NCI-H1694 treated with DMSO at 0.1 percent for 48 hours (cell line): ENCODE measurements around the gene RAI14.
"Not testable (repeated sequence)": the region's sequence is repeated elsewhere in the genome, so short reads cannot be mapped to it uniquely, and the experiment has no call there.

Experiments
- DNase-seq: peaks from one replicate; lab custom pipeline; 2025; lab: John Stamatoyannopoulos, UW

Gene RAI14

DNA sequence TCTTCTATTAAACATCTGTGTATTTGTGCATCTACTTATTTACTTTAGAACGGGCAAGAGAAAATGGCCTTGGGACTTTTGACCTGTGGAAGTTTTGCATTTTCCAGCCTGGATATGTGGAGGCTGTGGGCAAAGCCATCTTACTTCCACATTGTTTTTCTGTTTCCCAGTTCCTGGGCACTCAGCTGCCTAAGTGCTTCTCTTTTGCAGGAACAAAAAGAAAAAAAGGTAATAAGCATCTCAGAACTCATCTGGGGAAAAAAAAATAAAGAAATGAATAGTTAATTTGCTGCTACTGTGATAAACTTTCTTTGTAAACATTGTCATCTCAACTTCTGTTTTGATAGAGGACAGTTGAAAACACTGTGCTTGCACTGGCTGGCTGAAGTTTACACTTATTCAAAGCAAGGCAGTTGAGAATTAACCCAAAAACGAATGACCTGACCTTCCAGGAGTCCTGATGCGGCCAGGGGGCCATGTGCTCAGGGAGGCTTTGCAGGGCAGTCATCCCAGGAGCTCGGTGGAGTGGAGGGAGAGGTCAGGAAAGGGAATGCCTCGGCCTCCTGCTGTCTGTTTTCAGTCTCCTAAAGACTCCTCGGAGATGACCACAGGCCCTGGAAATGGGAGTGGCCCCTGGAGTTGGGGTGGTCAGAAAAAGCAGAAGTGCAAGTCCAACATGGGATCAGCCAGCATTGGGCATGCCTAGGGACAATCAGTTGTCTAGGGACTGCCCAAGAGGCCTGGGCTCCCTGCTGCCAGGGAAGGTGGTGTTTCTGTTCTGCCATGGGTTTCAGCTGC lies 75.5 kb downstream of the RAI14 start:
- DNase-seq, result no peak

DNA sequence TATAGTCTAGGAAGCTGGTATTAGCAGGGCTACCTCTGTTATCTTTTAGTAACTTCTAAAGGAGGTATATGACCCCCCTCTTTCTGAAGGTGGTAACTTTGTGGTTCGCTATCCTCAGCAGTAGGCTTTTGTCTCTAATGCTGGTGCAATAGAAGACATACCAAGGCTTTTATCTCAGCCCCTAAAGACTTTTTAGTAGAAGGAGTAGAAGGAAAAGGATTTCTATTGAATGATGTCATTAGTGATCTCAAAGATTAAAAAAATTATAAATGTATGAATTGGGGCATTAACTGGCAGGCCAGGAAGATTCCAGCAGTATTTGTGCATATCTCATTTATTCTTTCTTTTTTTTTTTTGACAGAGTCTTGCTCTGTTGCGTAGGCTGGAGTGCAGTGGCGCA lies 78.2 kb downstream of the RAI14 start:
- DNase-seq, result no peak

- DNase-seq, result no peak
Observed at GRCh38 chr5:34735491-34736426, 79.6 kb downstream of the RAI14 start.

DNA sequence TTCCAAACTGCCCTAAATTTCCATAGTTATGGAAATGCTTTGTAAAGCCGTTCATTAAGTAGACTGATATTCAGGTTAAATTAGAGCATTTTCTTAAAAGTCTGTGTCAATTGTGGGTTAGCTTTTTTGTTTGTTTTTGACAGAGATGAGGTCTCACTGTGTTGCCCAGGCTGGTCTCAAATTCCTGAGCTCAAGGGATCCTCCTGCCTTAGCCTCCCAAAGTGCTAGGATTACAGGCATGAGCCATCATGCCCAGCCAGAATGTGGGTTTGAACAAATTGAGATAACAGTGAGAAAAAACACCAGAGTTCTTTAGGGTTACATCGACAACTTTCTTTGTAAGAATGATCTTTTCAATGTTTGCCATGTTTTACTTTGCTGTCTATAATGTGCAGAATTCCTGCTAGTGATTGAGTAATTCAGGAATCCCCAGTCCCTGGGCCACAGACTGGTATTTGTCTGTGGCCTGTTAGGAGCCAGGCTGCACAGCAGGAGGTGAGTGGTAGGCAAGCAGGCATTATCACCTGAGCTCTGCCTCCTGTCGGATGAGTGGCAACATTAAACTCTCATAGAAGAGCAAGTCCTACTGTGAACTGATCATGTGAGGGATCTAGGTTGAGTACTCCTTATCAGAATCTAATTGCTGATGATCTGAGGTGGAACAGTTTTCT lies 80.5 kb downstream of the RAI14 start:
- no peak for DNase-seq

- DNase-seq, result no peak
Observed at GRCh38 chr5:34737731-34738130, 81.6 kb downstream of the RAI14 start.

GRCh38 chr5:34738381-34738780 lies 82.3 kb downstream of the RAI14 start:
- no peak for DNase-seq

DNA sequence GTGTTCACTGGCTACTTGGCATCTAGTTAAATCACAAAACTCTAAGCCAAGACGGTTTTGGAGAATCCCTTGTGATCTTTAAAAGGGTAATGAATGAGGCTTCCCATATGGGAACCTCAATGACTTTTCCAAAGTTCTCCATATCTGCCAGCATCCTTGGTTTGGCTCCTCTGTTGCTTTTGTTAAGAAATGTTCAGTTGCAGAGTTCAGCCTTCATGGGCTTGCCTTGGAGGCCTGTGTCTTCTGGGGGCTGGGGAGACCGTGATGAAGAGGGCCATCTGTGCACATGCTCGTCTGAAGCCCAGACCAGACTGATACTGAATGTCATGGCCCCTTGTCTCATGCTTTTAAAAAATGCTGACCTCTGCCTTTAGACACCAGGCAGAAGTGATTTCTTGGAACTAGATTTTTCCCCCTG lies 84.3 kb downstream of the RAI14 start:
- no peak for DNase-seq

DNA sequence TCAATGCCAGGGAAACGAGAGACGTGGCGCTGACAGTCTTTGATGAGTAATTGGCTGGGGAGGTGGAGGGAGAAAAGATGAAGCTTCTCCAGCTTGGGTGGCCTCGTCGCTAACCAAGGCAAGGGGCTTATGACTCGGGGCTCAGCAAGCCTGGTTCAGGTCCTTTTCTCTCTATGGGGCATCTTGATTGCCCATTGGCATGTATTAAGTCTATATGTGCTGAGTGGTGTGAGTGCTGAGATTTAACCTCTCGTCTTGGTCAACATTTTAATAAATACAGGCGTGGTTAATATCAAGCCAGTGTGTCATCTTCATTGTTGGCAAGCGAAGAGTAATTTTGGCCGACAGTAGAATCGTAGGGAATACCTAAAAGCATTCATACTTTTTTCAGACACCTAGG lies 85.9 kb downstream of the RAI14 start:
- no peak for DNase-seq

- DNase-seq, result no peak
Observed at GRCh38 chr5:34743878-34744277, 87.8 kb downstream of the RAI14 start.

DNA sequence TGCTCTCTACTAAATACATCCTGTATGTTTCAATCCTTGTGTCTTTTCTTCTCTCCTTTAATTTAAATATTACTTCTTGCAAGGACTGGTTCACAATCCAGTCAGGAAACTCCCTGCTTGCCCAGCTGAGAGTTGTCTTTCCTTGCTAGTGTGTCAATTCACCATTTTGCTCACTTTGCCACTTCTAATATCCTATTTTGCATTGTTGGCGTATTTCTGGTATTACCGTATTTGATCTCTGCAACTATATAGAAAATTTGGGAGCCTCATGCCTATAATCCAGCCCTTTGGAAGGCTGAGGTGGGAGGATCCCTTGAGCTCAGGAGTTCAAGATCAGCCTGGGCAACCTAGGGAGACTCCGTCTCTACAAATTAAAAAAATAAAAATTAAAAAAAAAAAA lies 92.3 kb downstream of the RAI14 start:
- DNase-seq, result no peak

GRCh38 chr5:34749431-34749873 lies 93.3 kb downstream of the RAI14 start:
- no peak for DNase-seq

- DNase-seq, result no peak
Observed at GRCh38 chr5:34750206-34750605, 94.1 kb downstream of the RAI14 start.

- DNase-seq, result no peak
Observed at GRCh38 chr5:34751807-34752736, 95.9 kb downstream of the RAI14 start.

DNA sequence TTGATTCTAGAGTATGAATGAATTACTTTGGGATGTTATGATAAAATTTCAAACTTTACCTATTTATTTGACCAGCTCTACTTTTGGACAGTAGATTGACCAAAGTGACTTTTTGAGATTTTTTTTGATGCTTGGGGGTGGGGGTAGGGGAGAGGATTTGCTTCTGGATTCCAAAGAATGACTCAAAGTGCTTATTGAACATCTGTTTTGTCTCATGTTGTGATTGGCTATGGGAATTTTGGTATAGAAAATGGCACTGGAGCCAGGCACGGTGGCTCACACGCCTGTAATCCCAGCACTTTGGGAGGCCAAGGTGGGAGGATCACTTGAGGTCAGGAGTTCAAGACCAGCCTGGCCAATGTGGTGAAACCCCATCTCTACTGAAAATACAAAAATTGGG lies 97.1 kb downstream of the RAI14 start:
- DNase-seq, result not testable (repeated sequence)

- DNase-seq, result no peak
Observed at GRCh38 chr5:34755926-34756325, 99.8 kb downstream of the RAI14 start.

GRCh38 chr5:34756781-34757624 lies 100.9 kb downstream of the RAI14 start:
- no peak for DNase-seq

GRCh38 chr5:34758514-34758913 lies 102.4 kb downstream of the RAI14 start:
- DNase-seq, result no peak

DNA sequence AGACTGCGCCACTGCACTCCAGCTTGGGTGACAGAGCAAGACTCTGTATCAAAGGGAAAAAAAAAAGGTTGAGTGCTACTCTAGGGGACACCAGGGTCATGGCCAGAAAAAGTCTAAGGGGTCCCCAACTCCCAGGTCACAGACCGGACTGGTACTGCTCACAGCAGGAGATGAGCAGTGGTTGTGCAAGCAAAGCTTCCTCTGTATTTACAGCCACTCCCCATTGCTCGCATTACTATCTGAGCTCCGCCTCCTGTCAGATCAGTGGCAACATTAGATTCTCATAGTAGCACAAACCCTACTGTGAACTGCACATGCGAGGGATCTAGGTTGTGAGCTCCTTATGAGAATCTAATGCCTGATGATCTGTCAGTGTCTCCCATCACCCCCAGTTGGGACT lies 103.1 kb downstream of the RAI14 start:
- not testable (repeated sequence) for DNase-seq

- no peak for DNase-seq
Observed at GRCh38 chr5:34765662-34766061, 109.5 kb downstream of the RAI14 start.

DNA sequence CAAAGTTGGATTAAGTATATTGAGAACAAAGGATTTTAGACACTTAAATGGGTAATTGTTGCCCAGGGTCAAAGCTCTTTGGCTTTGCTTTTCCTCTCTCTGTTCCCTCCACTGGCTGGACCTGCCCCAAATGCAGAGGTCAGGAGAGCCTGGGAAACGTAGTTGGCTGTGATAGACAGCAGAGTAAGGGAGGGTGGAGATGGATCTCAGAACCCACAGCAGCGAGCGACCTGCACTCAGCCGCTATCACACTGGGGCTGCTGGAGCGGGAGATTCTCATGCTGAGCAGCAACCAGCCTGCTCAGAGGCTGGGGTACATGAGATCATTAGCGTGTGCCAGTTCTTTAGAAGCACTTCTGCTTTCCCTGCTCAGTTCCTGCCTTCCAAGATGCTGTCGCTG lies 111.1 kb downstream of the RAI14 start:
- DNase-seq, result no peak
